IMR-90 (cell line): ENCODE measurements around the gene TRHDE. TPM values are rescaled to one million over a fixed set of nuclear protein-coding genes. Genes with fewer than 3 reads are reported as not detected.

Source experiments
- ATAC-seq: fragments of 200-7000 bp; cut with Tn5 transposase; 2 replicates; pipeline ENCODE4 v1.9.1; 2020; ENCODE audit warnings: low read depth, mild to moderate bottlenecking, moderate library complexity
- BruUV-seq: library from RNA; stranded (reverse); fragments of 400-500 nt; replicated peaks from 2 replicates; lab custom pipeline; 2021; lab: Mats Ljungman, UMichigan
- CTCF ChIA-PET: fragments of 300-600 bp; formaldehyde crosslinking; extraction: SDS; loops from one replicate; lab custom pipeline; 2021; ENCODE audit warnings: antibody characterized with exemption; lab: Yijun Ruan, JAX
- POLR2A ChIA-PET: fragments of 300-600 bp; sonication (Branson Sonifier 250); formaldehyde crosslinking; loops from one replicate; lab custom pipeline; 2022; ENCODE audit warnings: antibody characterized with exemption; ENCODE audit not compliant: unreplicated experiment; lab: Charles Lee
- DNase-seq: peaks from one replicate; pipeline ENCODE4 v3.0.0; 2013
- H2AFZ ChIP-seq: replicated peaks from 2 replicates; pipeline ENCODE3; 2013; ENCODE audit warnings: low read length, mild to moderate bottlenecking; ENCODE audit not compliant: poor library complexity
- H2AK5ac ChIP-seq: 2 replicates; pipeline ENCODE4 v1.6.1; 2013; ENCODE audit warnings: low read depth, low read length, inconsistent platforms
- H2AK9ac ChIP-seq: replicated peaks from 2 replicates; pipeline ENCODE3; 2013; ENCODE audit warnings: mild to moderate bottlenecking, low read depth, low read length, moderate library complexity; ENCODE audit not compliant: poor library complexity
- H2BK120ac ChIP-seq: 2 replicates; pipeline ENCODE4 v1.6.1; 2013; ENCODE audit warnings: low read depth, low read length, inconsistent platforms
- H2BK15ac ChIP-seq: 3 replicates; pipeline ENCODE4 v1.6.1; 2013; ENCODE audit warnings: low read depth, low read length, inconsistent platforms
- H2BK20ac ChIP-seq: 2 replicates; pipeline ENCODE4 v1.6.1; 2013; ENCODE audit warnings: low read depth, mild to moderate bottlenecking, inconsistent platforms, low read length, moderate library complexity
- H2BK5ac ChIP-seq: 2 replicates; pipeline ENCODE4 v1.6.1; 2013; ENCODE audit warnings: mild to moderate bottlenecking, low read depth, low read length, inconsistent platforms; ENCODE audit not compliant: poor library complexity, severe bottlenecking
- H3K14ac ChIP-seq: replicated peaks from 2 replicates; pipeline ENCODE4 v1.6.1; 2013; ENCODE audit warnings: low read depth, low read length, inconsistent platforms
- H3K18ac ChIP-seq: 2 replicates; pipeline ENCODE4 v1.6.1; 2013; ENCODE audit warnings: low read depth, low read length, control low read depth
- H3K23ac ChIP-seq: 2 replicates; pipeline ENCODE4 v1.6.1; 2013; ENCODE audit warnings: low read depth, low read length, inconsistent platforms
- H3K27ac ChIP-seq: 2 replicates; pipeline ENCODE4 v1.5.1; 2013; ENCODE audit warnings: mild to moderate bottlenecking, control low read depth, low read length; ENCODE audit not compliant: insufficient read depth
- H3K27me3 ChIP-seq: 2 replicates; pipeline ENCODE4 v1.6.1; 2013; ENCODE audit warnings: low read length; ENCODE audit not compliant: control insufficient read depth, insufficient read depth
- H3K36me3 ChIP-seq: 2 replicates; pipeline ENCODE4 v1.6.1; 2013; ENCODE audit warnings: low read length, mixed read lengths; ENCODE audit not compliant: control insufficient read depth, insufficient read depth
- H3K4ac ChIP-seq: 2 replicates; pipeline ENCODE4 v1.6.1; 2013; ENCODE audit warnings: low read depth, low read length, inconsistent platforms
- H3K4me1 ChIP-seq: 2 replicates; pipeline ENCODE4 v1.6.1; 2013; ENCODE audit warnings: low read length, mixed read lengths; ENCODE audit not compliant: control insufficient read depth, insufficient read depth
- H3K4me2 ChIP-seq: 2 replicates; pipeline ENCODE4 v1.6.1; 2013; ENCODE audit warnings: low read depth, mild to moderate bottlenecking, control low read depth, low read length, moderate library complexity
- H3K4me3 ChIP-seq: 2 replicates; pipeline ENCODE4 v1.5.1; 2013; ENCODE audit warnings: low read depth, mild to moderate bottlenecking, control low read depth, low read length, moderate library complexity; ENCODE audit not compliant: insufficient read depth
- H3K56ac ChIP-seq: 2 replicates; pipeline ENCODE4 v1.6.1; 2013; ENCODE audit warnings: low read length, inconsistent platforms; ENCODE audit not compliant: insufficient read depth; ENCODE audit errors: extremely low read depth
- H3K79me1 ChIP-seq, 2 experiments: 2 replicates each; pipeline ENCODE4 v1.6.1; 2013; ENCODE audit warnings: low read length in 2 of 2, inconsistent platforms in 1 of 2, low read depth in 1 of 2
- H3K9ac ChIP-seq: 2 replicates; pipeline ENCODE4 v1.6.1; 2013; ENCODE audit warnings: low read depth, low read length, control low read depth
- H3K9me1 ChIP-seq: 2 replicates; pipeline ENCODE4 v1.6.1; 2013; ENCODE audit warnings: low read length, inconsistent platforms; ENCODE audit not compliant: insufficient read depth
- H3K9me3 ChIP-seq: 2 replicates; pipeline ENCODE4 v1.6.1; 2013; ENCODE audit warnings: low read length; ENCODE audit not compliant: control insufficient read depth, insufficient read depth
- H4K20me1 ChIP-seq: 2 replicates; pipeline ENCODE4 v1.6.1; 2013; ENCODE audit warnings: low read length, inconsistent platforms; ENCODE audit not compliant: insufficient read depth
- H4K5ac ChIP-seq: 2 replicates; pipeline ENCODE4 v1.6.1; 2013; ENCODE audit warnings: mild to moderate bottlenecking, low read depth, low read length, control low read depth
- H4K8ac ChIP-seq, 2 experiments: 2 replicates each; pipeline ENCODE4 v1.6.1; 2013; ENCODE audit warnings: low read depth in 2 of 2, low read length in 2 of 2, control low read depth in 1 of 2, inconsistent platforms in 1 of 2
- H4K91ac ChIP-seq: 2 replicates; pipeline ENCODE4 v1.6.1; 2013; ENCODE audit warnings: low read depth, low read length, inconsistent platforms; ENCODE audit not compliant: insufficient read depth
- CTCF ChIP-seq: conservative IDR thresholded peaks from 2 replicates; pipeline ENCODE4 v1.5.1; 2012; ENCODE audit warnings: mild to moderate bottlenecking, low read depth, low read length, improper control_type of control experiment
- MAFK ChIP-seq: IDR thresholded peaks from 2 replicates; pipeline ENCODE4 v1.6.1; 2012; ENCODE audit warnings: low read depth, low read length, improper control_type of control experiment
- WGBS, 2 experiments: methylation state at CpG; one replicate each; pipeline versions ENCODE4 v1.1.5 to v1.1.7; 2013; ENCODE audit warnings: missing lambda C conversion rate in 2 of 2; ENCODE audit not compliant: insufficient read length in 1 of 2; ENCODE audit errors: extremely low coverage in 2 of 2; 5-methylcytosine and 5-hydroxymethylcytosine counted together
- dilution Hi-C: fragments of 300-500 bp; cut with HindIII; formaldehyde crosslinking; loops from one replicate; pipeline ENCODE4 v1.14.3; 2018; ENCODE audit warnings: low sequenced_read_pairs; ENCODE audit not compliant: unreplicated experiment
- in situ Hi-C: fragments of 300-500 bp; cut with MboI; formaldehyde crosslinking; loops from 3 replicates; pipeline ENCODE4 v1.14.3; 2019; ENCODE audit warnings: low sequenced_read_pairs, inconsistent platforms, mixed read lengths
- intact Hi-C: fragments of 100-400 bp; cut with micrococcal nuclease; formaldehyde crosslinking; loops from 2 replicates; pipeline ENCODE4 v1.10.0; 2022
- polyA plus RNA-seq, 3 experiments: library from polyadenylated mRNA; depleted of rRNA; stranded (reverse); fragments of >200 nt; gene quantifications; 2 replicates each; pipeline ENCODE4 v1.2.3, GENCODE V29; 2012; ENCODE audit warnings: low replicate concordance in 1 of 3
- total RNA-seq: library from RNA; depleted of rRNA; stranded (reverse); fragments of >200 nt; gene quantifications from 2 replicates; pipeline ENCODE4 v1.2.3, GENCODE V29; 2012

The TRHDE gene
- total and polyA plus RNA-seq, 2 of the 4 experiments (the other 2 are of a cell fraction), result 33.7 to 65.1 TPM

- Histone ChIP-seq H3K9me3 (no peaks in the 10 kb centered on the region), H3K18ac (peak overlapping the region; percentile 56), H2AK9ac (peak overlapping the region; percentile 93), H4K91ac (peak overlapping the region; percentile 84), H3K4me2 (peak overlapping the region; percentile 94), H2AK5ac (peak overlapping the region; percentile 95), H3K23ac (peak overlapping the region; percentile 97), H3K14ac (peak overlapping the region; percentile 97), H2BK15ac (peak overlapping the region; percentile 25; the same call in 1 of the 3 replicates), H2BK5ac (peak overlapping the region; percentile 97), H3K56ac (peak overlapping the region; percentile 89), H3K27ac (peak overlapping the region; percentile 99), H4K20me1 (peaks cover 11% of the 10 kb centered on the region), H4K5ac (peak overlapping the region; percentile 33), H2BK20ac (peak overlapping the region; percentile 53), H3K79me1 (peaks cover 0 to 5% of the 10 kb centered on the region in 2 experiments; a peak in 2 of 4 replicates), H3K4me1 (peaks cover 5% of the 10 kb centered on the region), H3K36me3 (no peaks in the 10 kb centered on the region), H4K8ac (peak overlapping the region; percentile 74 to 81; a peak in 2 of 4 replicates), H3K9me1 (no peaks in the 10 kb centered on the region), H2BK120ac (peak overlapping the region; percentile 88), H2AFZ (peak overlapping the region; percentile 87), H3K4ac (peak overlapping the region; percentile 94), H3K27me3 (no peaks in the 10 kb centered on the region), H3K9ac (peak overlapping the region; percentile 90), H3K4me3 (peak overlapping the region; percentile 92)
- intact Hi-C loops (loop anchor here (2.0 to 10.0 kb wide), 5 partner anchors 37 to 317 kb away; no protein-coding TSS in a partner anchor), in situ Hi-C loops (loop anchor here (25.0 kb wide), 1 partner anchor 609 kb away; the partner anchor contains the start of genes THAP2 and ZFC3H1), dilution Hi-C loops (no loop called here)
- CTCF ChIA-PET, result interaction anchor here (1.1 to 1.2 kb wide), 3 partner anchors 11 to 255 kb away, joined by 3 to 4 read pairs (median 4); no protein-coding TSS in a partner anchor
- ATAC-seq (peak; percentile 32), DNase-seq (peak; percentile 63)
- POLR2A ChIA-PET, result no interaction called here
- BruUV-seq, result no TSS peak
- no CpG with 5 or more reads among the region's 35 CpGs for WGBS, 2 experiments
- TF ChIP-seq MAFK, result no peak
- peak; percentile 23; the same call in 1 of the 2 replicates for TF ChIP-seq CTCF
Observed at GRCh38 chr12:72271451-72272090, 599 bp upstream of the TRHDE start.
